Amygdala (tissue), 56 donors: ENCODE data around the gene RIOK3.
A peak's percentile ranks its signal among the peaks of the same experiment; 100 is the strongest.

Source experiments
- DNase-seq, 56 donors: peaks; one replicate each; lab custom pipeline; 2025; lab: John Stamatoyannopoulos, UW

Gene RIOK3

GRCh38 chr18:23524213-23524707 lies 71.2 kb downstream of the RIOK3 start:
- DNase-seq = no peak

DNA sequence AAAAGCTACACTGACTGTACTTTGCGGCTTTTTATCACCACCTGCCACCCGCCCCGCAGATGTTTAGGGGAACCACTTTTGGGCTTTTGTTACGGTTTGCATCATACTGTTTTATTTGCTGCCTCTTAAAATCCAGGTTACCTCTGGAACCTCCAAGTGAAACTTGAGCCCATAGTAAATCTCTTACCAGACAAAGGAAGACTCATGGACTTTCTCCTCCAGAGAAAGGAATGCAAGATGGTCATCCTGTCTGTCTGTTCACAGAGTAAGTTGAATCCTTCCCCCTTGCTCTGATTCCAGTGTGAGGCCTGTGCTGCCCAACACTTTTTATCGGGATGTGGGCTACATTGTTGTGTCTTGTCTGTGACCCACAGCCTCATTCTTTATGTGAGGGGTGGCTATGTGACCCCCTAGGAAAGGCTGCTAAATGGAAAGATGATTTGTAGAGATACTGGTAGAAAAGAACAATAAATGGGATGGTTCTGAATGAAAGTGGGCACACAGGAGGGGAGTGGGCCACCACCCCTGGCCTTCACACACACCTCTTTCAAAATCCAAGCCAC lies 73.5 kb downstream of the RIOK3 start:
- DNase-seq = no peak

DNA sequence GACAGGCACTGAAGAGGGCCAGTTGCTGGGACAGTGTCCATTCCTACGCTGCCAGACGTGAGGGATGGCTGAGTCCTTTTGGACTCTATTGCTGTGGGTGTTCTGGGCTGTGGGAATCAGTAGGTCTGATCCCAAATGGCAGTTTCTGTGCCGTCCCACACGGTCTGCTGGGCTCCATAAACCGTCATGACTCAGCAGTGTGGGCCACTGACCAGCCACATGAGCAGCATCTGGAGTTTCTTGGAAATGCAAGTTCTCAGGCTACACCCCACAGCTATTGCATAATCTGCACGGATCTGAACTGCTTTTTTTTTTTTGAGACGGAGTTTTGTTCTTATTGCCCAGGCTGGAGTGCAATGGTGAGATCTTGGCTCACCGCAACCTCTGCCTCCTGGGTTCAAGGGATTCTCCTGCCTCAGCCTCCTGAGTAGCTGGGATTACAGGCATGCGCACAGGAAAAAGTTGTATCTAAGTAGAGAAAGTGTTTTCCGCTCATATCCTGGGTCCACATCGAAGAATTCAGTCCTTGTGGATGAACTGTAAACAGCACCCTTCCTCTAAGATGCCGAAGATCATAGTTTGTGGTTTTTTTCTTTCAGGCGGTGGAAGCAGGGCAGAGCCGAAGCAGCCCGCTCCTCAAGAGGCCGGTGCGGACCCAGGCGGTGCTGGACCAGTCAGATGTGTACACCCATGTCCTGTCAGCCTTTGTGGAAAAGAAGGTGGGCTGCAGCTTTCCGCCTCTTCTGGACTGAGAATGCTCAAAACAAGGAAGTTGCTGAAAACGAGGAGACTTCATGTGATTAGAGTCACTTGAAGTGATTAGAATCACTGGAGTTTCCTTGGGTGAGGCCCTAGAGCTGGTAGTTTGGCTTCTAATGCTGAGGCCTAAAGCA lies 75.7 kb downstream of the RIOK3 start:
- DNase-seq = peak in 2 of 56 donors; percentile 10 to 13

- DNase-seq = no peak
These were observed 76.5 kb downstream of the RIOK3 start for GRCh38 chr18:23529604-23530003.

GRCh38 chr18:23530195-23530594 lies 77.1 kb downstream of the RIOK3 start:
- DNase-seq = no peak

DNA sequence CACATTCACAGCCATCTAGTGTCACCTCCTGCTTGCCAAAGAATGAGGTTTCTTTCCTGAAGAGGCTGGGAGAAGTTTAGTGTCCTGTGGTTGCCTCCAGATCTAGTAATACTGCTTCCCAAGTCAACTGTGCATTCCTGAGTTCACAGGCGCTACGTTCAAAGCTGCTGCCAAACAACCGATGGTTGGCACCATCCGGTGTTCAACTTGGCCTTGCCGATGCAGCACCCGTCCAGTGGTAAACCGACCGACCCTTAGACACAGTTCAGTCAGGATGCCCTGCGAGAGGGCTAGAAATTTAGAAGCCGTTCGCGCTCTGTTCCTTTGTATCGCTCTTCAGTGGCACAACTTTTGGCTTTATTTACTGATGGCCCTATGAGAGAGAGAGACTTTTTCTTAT lies 78.8 kb downstream of the RIOK3 start:
- peak in 2 of 56 donors; percentile 5 to 6 for DNase-seq
